GM10248 (cell line): ENCODE results near the gene CLC.

ENCODE experiments used
- CTCF ChIA-PET: fragments of 300-600 bp; sonication (Branson Sonifier 250); formaldehyde crosslinking; extraction: SDS; loops from one replicate; lab custom pipeline; 2021; ENCODE audit warnings: antibody characterized with exemption; lab: Yijun Ruan, JAX
- POLR2A ChIA-PET: fragments of 350-650 bp; sonication (Branson Sonifier 250); formaldehyde crosslinking; extraction: SDS; loops from one replicate; lab custom pipeline; 2020; ENCODE audit warnings: antibody characterized with exemption; lab: Yijun Ruan, JAX
- DNase-seq: peaks from one replicate; pipeline ENCODE4 v3.0.0; 2012; ENCODE audit errors: extremely low spot score
- CTCF ChIP-seq: IDR thresholded peaks from 2 replicates; pipeline ENCODE4 v1.5.1; 2012; ENCODE audit warnings: mild to moderate bottlenecking, low read depth; ENCODE audit errors: extremely low read depth, missing control alignments, control extremely low read depth

Gene CLC

GRCh38 chr19:39746836-39747529 lies 9.2 kb upstream of the CLC start:
- ChIA-PET CTCF (no interaction called here), POLR2A (no interaction called here)

GRCh38 chr19:39745643-39746042 lies 7.8 kb upstream of the CLC start:
- TF ChIP-seq CTCF: no peak
- CTCF ChIA-PET: interaction anchor here (1.1 to 2.6 kb wide), 2 partner anchors 12 to 21 kb away, joined by 4 to 6 read pairs; no protein-coding TSS in a partner anchor
- POLR2A ChIA-PET: no interaction called here
- DNase-seq: no peak

More at GRCh38 chr19:39746836-39747529, 9.2 kb upstream of the CLC start:
- no peak for DNase-seq
- no peak for TF ChIP-seq CTCF

- CTCF ChIA-PET: interaction anchor here (1.5 to 1.8 kb wide), 3 partner anchors 11 to 33 kb away, joined by 4 to 6 read pairs (median 5); no protein-coding TSS in a partner anchor
- POLR2A ChIA-PET: no interaction called here
- DNase-seq: no peak
- TF ChIP-seq CTCF: no peak
These were observed 2.6 kb upstream of the CLC start for GRCh38 chr19:39740395-39740794.

- no peak for TF ChIP-seq CTCF
- no peak for DNase-seq
- ChIA-PET POLR2A (no interaction called here), CTCF (interaction anchor here (0.9 to 1.2 kb wide), 4 partner anchors 10 to 187 kb away, joined by 3 to 5 read pairs (median 4); no protein-coding TSS in a partner anchor)
These were observed 985 bp upstream of the CLC start for GRCh38 chr19:39738814-39739213.

DNA sequence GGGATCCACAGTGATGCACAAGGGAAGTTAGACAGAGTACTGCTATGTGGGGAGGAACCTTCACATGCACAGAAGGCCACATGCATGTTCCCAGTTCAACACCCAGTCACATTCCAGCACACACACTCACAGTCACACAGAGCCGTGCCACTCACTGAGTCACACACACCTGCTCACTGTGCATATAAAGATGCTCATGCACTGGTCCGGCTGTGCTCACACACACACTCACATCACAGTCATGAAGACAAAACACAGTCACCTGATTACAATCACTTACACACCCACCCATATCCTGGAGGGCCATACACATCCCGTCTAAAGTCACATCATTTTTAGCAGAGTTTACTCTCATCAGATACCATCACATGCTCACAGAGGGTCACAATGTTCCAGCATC lies 478 bp downstream of the CLC start:
- CTCF ChIA-PET: no interaction called here
- POLR2A ChIA-PET: no interaction called here
- no peak for TF ChIP-seq CTCF
- no peak for DNase-seq

- TF ChIP-seq CTCF: no peak
- ChIA-PET POLR2A (no interaction called here), CTCF (interaction anchor here (0.7 to 1.0 kb wide), 2 partner anchors 34 to 57 kb away, joined by 3 read pairs; no protein-coding TSS in a partner anchor)
- no peak for DNase-seq
These were observed 1.7 kb downstream of the CLC start for GRCh38 chr19:39736088-39736487.
